ENCODE measurements around the gene MAPK8IP2. TPM values are rescaled to one million over a fixed set of nuclear protein-coding genes. Genes with fewer than 3 reads are reported as not detected.

The MAPK8IP2 gene
- total and polyA plus RNA-seq, 2 donors from 2014 or later: 1.0 to 1.1 TPM

- intact Hi-C loops (cut with DNase I): no loop called here
- Histone ChIP-seq H3K9me3 (ENCODE audit: control insufficient read depth in 2 of 3, insufficient read depth in 1 of 3, low read length in 3 of 3) (no peaks in the 10 kb centered on the region), H3K36me3 (ENCODE audit: control insufficient read depth in 2 of 3, insufficient read depth in 3 of 3, low read length in 3 of 3) (no peaks in the 10 kb centered on the region), H3K4me1 (ENCODE audit: control insufficient read depth in 2 of 3, insufficient read depth in 2 of 3, low read depth in 1 of 3, low read length in 3 of 3) (peaks cover 5 to 10% (median 6%) of the 10 kb centered on the region in 3 donors), H3K9ac (ENCODE audit: low read length in 3 of 3) (peak overlapping the region; percentile 67 to 85 (median 81)), H3K27me3 (ENCODE audit: control insufficient read depth, insufficient read depth, low read length) (no peaks in the 10 kb centered on the region), H3K27ac (ENCODE audit: low read depth in 2 of 2, low read length in 2 of 2) (peak overlapping the region; percentile 43 to 60), H3K4me3 (ENCODE audit: low read length in 3 of 3) (peak overlapping the region; percentile 91 to 94 (median 92))
- DNase-seq: no peak
- TF ChIP-seq CTCF (IDR thresholded peaks at IDR 0.05; ENCODE audit: borderline replicate concordance, extremely low read depth, insufficient read depth): no peak
- FAIRE-seq: no peak
Measured at GRCh38 chr22:50628543-50629134, 28.0 kb downstream of the MAPK8IP2 start.

GRCh38 chr22:50630376-50630775, 29.8 kb downstream of the MAPK8IP2 start:
- no peaks in the 10 kb centered on the region for H3K36me3 ChIP-seq (ENCODE audit: control insufficient read depth in 2 of 3, insufficient read depth in 3 of 3, low read length in 3 of 3)
- no peak for FAIRE-seq
- no peak overlapping the region for H3K27ac ChIP-seq (ENCODE audit: low read depth in 2 of 2, low read length in 2 of 2)
- H3K9ac ChIP-seq (ENCODE audit: low read length in 3 of 3): no peak overlapping the region
- no peak overlapping the region for H3K4me3 ChIP-seq (ENCODE audit: low read length in 3 of 3)
- intact Hi-C loops (cut with DNase I): no loop called here
- H3K9me3 ChIP-seq (ENCODE audit: control insufficient read depth in 2 of 3, insufficient read depth in 1 of 3, low read length in 3 of 3): no peaks in the 10 kb centered on the region
- H3K27me3 ChIP-seq (ENCODE audit: control insufficient read depth, insufficient read depth, low read length): peaks cover 3% of the 10 kb centered on the region
- DNase-seq: no peak
- TF ChIP-seq CTCF (IDR thresholded peaks at IDR 0.05; ENCODE audit: borderline replicate concordance, extremely low read depth, insufficient read depth): no peak
- H3K4me1 ChIP-seq (ENCODE audit: control insufficient read depth in 2 of 3, insufficient read depth in 2 of 3, low read depth in 1 of 3, low read length in 3 of 3): peaks cover 5 to 10% (median 6%) of the 10 kb centered on the region in 3 donors

GRCh38 chr22:50633086-50633485, 32.5 kb downstream of the MAPK8IP2 start:
- intact Hi-C loops (cut with DNase I): no loop called here
- TF ChIP-seq CTCF (IDR thresholded peaks at IDR 0.05; ENCODE audit: borderline replicate concordance, extremely low read depth, insufficient read depth): no peak
- Histone ChIP-seq H3K4me3 (ENCODE audit: low read length in 3 of 3) (no peak overlapping the region), H3K27ac (ENCODE audit: low read depth in 2 of 2, low read length in 2 of 2) (no peak overlapping the region), H3K27me3 (ENCODE audit: control insufficient read depth, insufficient read depth, low read length) (peaks cover 3% of the 10 kb centered on the region), H3K36me3 (ENCODE audit: control insufficient read depth in 2 of 3, insufficient read depth in 3 of 3, low read length in 3 of 3) (no peaks in the 10 kb centered on the region), H3K9ac (ENCODE audit: low read length in 3 of 3) (no peak overlapping the region), H3K4me1 (ENCODE audit: control insufficient read depth in 2 of 3, insufficient read depth in 2 of 3, low read depth in 1 of 3, low read length in 3 of 3) (peaks cover 5 to 8% (median 6%) of the 10 kb centered on the region in 3 donors), H3K9me3 (ENCODE audit: control insufficient read depth in 2 of 3, insufficient read depth in 1 of 3, low read length in 3 of 3) (no peaks in the 10 kb centered on the region)
- no peak for DNase-seq
- FAIRE-seq: no peak

GRCh38 chr22:50633771-50634170, 33.2 kb downstream of the MAPK8IP2 start:
- no peak for DNase-seq
- intact Hi-C loops (cut with DNase I): no loop called here
- peaks cover 3% of the 10 kb centered on the region for H3K27me3 ChIP-seq (ENCODE audit: control insufficient read depth, insufficient read depth, low read length)
- no peak for FAIRE-seq
- no peaks in the 10 kb centered on the region for H3K9me3 ChIP-seq (ENCODE audit: control insufficient read depth in 2 of 3, insufficient read depth in 1 of 3, low read length in 3 of 3)
- H3K27ac ChIP-seq (ENCODE audit: low read depth in 2 of 2, low read length in 2 of 2): no peak overlapping the region
- TF ChIP-seq CTCF (IDR thresholded peaks at IDR 0.05; ENCODE audit: borderline replicate concordance, extremely low read depth, insufficient read depth): no peak
- H3K9ac ChIP-seq (ENCODE audit: low read length in 3 of 3): no peak overlapping the region
- H3K4me3 ChIP-seq (ENCODE audit: low read length in 3 of 3): no peak overlapping the region
- no peaks in the 10 kb centered on the region for H3K36me3 ChIP-seq (ENCODE audit: control insufficient read depth in 2 of 3, insufficient read depth in 3 of 3, low read length in 3 of 3)
- H3K4me1 ChIP-seq (ENCODE audit: control insufficient read depth in 2 of 3, insufficient read depth in 2 of 3, low read depth in 1 of 3, low read length in 3 of 3): peaks cover 2 to 3% (median 2%) of the 10 kb centered on the region in 3 donors

Data from kidney (tissue), 14 donors.